HepG2 (cell line): ENCODE measurements around the gene RBX1. TPM values are rescaled to one million over a fixed set of nuclear protein-coding genes. Genes with fewer than 3 reads are reported as not detected.

Source experiments
- BCLAF1 ChIP-seq: fragments of 450-650 bp; IDR thresholded peaks from 2 replicates; pipeline ENCODE4 v1.6.1; 2017; ENCODE audit warnings: mild to moderate bottlenecking
- BORCS8-MEF2B ChIP-seq: sonication (generic); formaldehyde crosslinking; IDR thresholded peaks from 2 replicates; pipeline ENCODE4 v1.8.0; 2022; ENCODE audit warnings: mild to moderate bottlenecking, missing genetic modification reagents
- CC2D1A ChIP-seq: sonication (generic); formaldehyde crosslinking; IDR thresholded peaks from 2 replicates; pipeline ENCODE4 v1.8.1; 2023; ENCODE audit warnings: mild to moderate bottlenecking, missing genetic modification reagents
- FOXA3 ChIP-seq: IDR thresholded peaks from 2 replicates; pipeline ENCODE4 v1.6.1; 2016; ENCODE audit warnings: missing genetic modification reagents, missing compliant biosample characterization
- FOXM1 ChIP-seq: sonication (generic); formaldehyde crosslinking; IDR thresholded peaks from 2 replicates; pipeline ENCODE4 v1.5.0; 2020; ENCODE audit warnings: missing genetic modification reagents
- KDM1A ChIP-seq: IDR thresholded peaks from 2 replicates; pipeline ENCODE4 v1.6.1; 2016; ENCODE audit warnings: missing compliant biosample characterization
- KDM3A ChIP-seq: IDR thresholded peaks from 2 replicates; pipeline ENCODE4 v1.6.1; 2018; ENCODE audit warnings: low read depth, missing compliant biosample characterization
- KLF13 ChIP-seq: sonication (generic); formaldehyde crosslinking; IDR thresholded peaks from 2 replicates; pipeline ENCODE4 v1.4.0; 2020; ENCODE audit warnings: mild to moderate bottlenecking, missing genetic modification reagents
- MIER3 ChIP-seq: IDR thresholded peaks from 2 replicates; pipeline ENCODE4 v1.6.1; 2016; ENCODE audit warnings: missing compliant biosample characterization, borderline replicate concordance
- MTA1 ChIP-seq: sonication (generic); formaldehyde crosslinking; IDR thresholded peaks from 2 replicates; pipeline ENCODE4 v1.4.0; 2020; ENCODE audit warnings: missing genetic modification reagents, mild to moderate bottlenecking, borderline replicate concordance
- MYC ChIP-seq: sonication (generic); formaldehyde crosslinking; IDR thresholded peaks from 2 replicates; pipeline ENCODE4 v1.9.0; 2021; ENCODE audit warnings: missing genetic modification reagents, borderline replicate concordance
- NCOR1 ChIP-seq: fragments of 200-600 bp; sonication (generic); IDR thresholded peaks from 2 replicates; pipeline ENCODE4 v1.7.0; 2017; ENCODE audit warnings: antibody characterized with exemption, low read length, borderline replicate concordance
- NFRKB ChIP-seq: fragments of 450-650 bp; IDR thresholded peaks from 2 replicates; pipeline ENCODE4 v1.6.1; 2017
- STAT5B ChIP-seq: sonication (generic); formaldehyde crosslinking; IDR thresholded peaks from 2 replicates; pipeline ENCODE4 v1.4.0; 2020; ENCODE audit warnings: missing genetic modification reagents
- YEATS2 ChIP-seq: sonication (generic); formaldehyde crosslinking; IDR thresholded peaks from 2 replicates; pipeline ENCODE4 v1.4.0; 2020; ENCODE audit warnings: missing genetic modification reagents, borderline replicate concordance
- ZNF263 ChIP-seq: sonication (generic); formaldehyde crosslinking; IDR thresholded peaks from 2 replicates; pipeline ENCODE4 v1.4.0; 2020; ENCODE audit warnings: missing genetic modification reagents
- ZNF430 ChIP-seq: sonication (generic); formaldehyde crosslinking; IDR thresholded peaks from 2 replicates; pipeline ENCODE4 v1.9.0; 2021; ENCODE audit warnings: mild to moderate bottlenecking, missing genetic modification reagents
- ZNF569 ChIP-seq: sonication (generic); formaldehyde crosslinking; IDR thresholded peaks from 2 replicates; pipeline ENCODE4 v1.5.0; 2020; ENCODE audit warnings: mild to moderate bottlenecking, missing genetic modification reagents, moderate library complexity, borderline replicate concordance
- ZNF770 ChIP-seq: sonication (generic); formaldehyde crosslinking; IDR thresholded peaks from 2 replicates; pipeline ENCODE4 v1.5.0; 2020; ENCODE audit warnings: mild to moderate bottlenecking, missing genetic modification reagents
- ZNF792 ChIP-seq: IDR thresholded peaks from 2 replicates; pipeline ENCODE4 v1.6.1; 2016
- ZNF841 ChIP-seq: sonication (generic); formaldehyde crosslinking; IDR thresholded peaks from 2 replicates; pipeline ENCODE4 v1.8.1; 2023; ENCODE audit warnings: missing genetic modification reagents, borderline replicate concordance
- ZSCAN9 ChIP-seq: IDR thresholded peaks from 2 replicates; pipeline ENCODE4 v1.6.1; 2016; ENCODE audit warnings: borderline replicate concordance
- polyA plus RNA-seq, 8 experiments: library from polyadenylated mRNA; depleted of rRNA in 3 of 8; stranded (reverse) in 7 of 8; unstranded in 1 of 8; fragments of >200 nt; fragmentation: Illumina TruSeq in 4 of 8; extraction: Trizol in 4 of 8; gene quantifications; 2 replicates each; pipeline versions ENCODE4 v1.2.1 to v1.2.3, GENCODE V29; 2011 to 2016; ENCODE audit warnings: low read depth in 4 of 8, missing spikeins in 1 of 8, mixed read lengths in 1 of 8; ENCODE audit not compliant: insufficient read depth in 1 of 8
- total RNA-seq, 5 experiments: library from RNA; depleted of rRNA; stranded (reverse); fragments of >200 nt; fragmentation: Illumina TruSeq; extraction: Trizol; gene quantifications; 2 replicates each; pipeline ENCODE4 v1.2.3, GENCODE V29; 2016; ENCODE audit warnings: low read depth in 1 of 5
- TF ChIP-seq, protein P1 (sequence below): sonication (generic); formaldehyde crosslinking; IDR thresholded peaks from 2 replicates; pipeline ENCODE4 v1.5.0; 2020; ENCODE audit warnings: mild to moderate bottlenecking, missing genetic modification reagents
- TF ChIP-seq, protein P2 (sequence below): sonication (generic); formaldehyde crosslinking; IDR thresholded peaks from 2 replicates; pipeline ENCODE4 v1.5.0; 2020; ENCODE audit warnings: missing genetic modification reagents, mild to moderate bottlenecking, borderline replicate concordance

The RBX1 gene
- total and polyA plus RNA-seq, 2 of the 13 experiments (the other 11 are each of a cell fraction or from before 2014, with no cell fraction given), result 84.9 to 90.2 TPM

DNA sequence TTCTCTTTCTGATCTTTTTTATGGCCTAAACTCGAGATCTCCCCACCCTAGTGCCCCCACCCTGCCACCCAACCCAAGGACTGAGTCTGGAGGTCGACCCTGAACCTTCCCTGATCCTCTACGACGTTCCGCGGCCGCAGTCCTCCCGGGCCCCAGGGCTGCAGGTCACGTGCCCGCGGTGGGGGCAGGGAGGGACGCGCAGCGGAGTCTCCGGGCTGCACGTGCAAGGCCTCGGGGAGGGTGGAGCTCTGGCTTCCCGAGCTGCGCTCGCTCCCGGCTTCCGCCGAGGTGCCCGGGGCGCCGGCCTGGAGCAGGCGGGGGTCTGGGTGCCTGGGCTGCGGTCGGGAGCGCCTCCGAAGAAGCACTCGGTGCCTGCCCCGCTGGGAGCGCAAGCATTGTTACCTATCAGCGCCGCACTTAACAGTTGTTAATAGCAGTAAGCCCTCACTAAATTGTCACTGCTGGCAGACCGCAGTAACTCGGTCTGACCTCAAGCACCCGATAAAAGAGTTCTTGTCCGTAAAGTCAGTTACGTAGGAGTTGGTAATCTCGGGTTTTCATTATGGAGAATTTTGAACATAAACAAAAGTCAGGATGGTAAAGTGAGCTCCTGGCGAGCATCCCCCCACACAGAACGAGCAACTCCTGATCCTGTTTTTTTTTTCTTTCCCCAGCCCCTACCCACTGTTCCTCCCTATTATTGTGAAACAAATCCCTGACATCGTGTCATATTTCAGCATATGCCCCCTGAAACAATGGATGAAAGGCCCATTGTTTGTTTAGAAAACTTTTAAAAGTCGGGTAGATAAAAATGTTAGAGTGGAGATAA lies 71.5 kb downstream of the RBX1 start (continued):
- TF ChIP-seq ZNF569, result no peak
- TF ChIP-seq ZNF263 (CRISPR knock-in tag), result peak; percentile 89
- peak; percentile 97 for TF ChIP-seq MYC (CRISPR knock-in tag)
- peak; percentile 60; the same call in 1 of the 2 replicates for TF ChIP-seq YEATS2 (CRISPR knock-in tag)
- peak; percentile 74; the same call in 1 of the 2 replicates for TF ChIP-seq KDM3A
- peak; percentile 98 for TF ChIP-seq BORCS8-MEF2B (CRISPR knock-in tag)
- peak; percentile 31; the same call in 1 of the 2 replicates for TF ChIP-seq KDM1A (CRISPR knock-in tag)
- TF ChIP-seq NCOR1, result no peak
- TF ChIP-seq ZNF841, result no peak
- peak; percentile 88; the same call in 1 of the 2 replicates for TF ChIP-seq ZSCAN9
- TF ChIP-seq MIER3, result peak; percentile 61; the same call in 1 of the 2 replicates
- TF ChIP-seq, protein P1, sequence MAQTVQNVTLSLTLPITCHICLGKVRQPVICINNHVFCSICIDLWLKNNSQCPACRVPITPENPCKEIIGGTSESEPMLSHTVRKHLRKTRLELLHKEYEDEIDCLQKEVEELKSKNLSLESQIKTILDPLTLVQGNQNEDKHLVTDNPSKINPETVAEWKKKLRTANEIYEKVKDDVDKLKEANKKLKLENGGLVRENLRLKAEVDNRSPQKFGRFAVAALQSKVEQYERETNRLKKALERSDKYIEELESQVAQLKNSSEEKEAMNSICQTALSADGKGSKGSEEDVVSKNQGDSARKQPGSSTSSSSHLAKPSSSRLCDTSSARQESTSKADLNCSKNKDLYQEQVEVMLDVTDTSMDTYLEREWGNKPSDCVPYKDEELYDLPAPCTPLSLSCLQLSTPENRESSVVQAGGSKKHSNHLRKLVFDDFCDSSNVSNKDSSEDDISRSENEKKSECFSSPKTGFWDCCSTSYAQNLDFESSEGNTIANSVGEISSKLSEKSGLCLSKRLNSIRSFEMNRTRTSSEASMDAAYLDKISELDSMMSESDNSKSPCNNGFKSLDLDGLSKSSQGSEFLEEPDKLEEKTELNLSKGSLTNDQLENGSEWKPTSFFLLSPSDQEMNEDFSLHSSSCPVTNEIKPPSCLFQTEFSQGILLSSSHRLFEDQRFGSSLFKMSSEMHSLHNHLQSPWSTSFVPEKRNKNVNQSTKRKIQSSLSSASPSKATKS (CRISPR knock-in tag), result no peak; the same call in 1 of the 2 replicates
- no peak for TF ChIP-seq FOXM1 (CRISPR knock-in tag)
- TF ChIP-seq BCLAF1, result no peak
- TF ChIP-seq KLF13, result peak; percentile 87
- TF ChIP-seq STAT5B, result peak; percentile 83; the same call in 1 of the 2 replicates
- peak; percentile 89; the same call in 1 of the 2 replicates for TF ChIP-seq ZNF792
- TF ChIP-seq, protein P2, sequence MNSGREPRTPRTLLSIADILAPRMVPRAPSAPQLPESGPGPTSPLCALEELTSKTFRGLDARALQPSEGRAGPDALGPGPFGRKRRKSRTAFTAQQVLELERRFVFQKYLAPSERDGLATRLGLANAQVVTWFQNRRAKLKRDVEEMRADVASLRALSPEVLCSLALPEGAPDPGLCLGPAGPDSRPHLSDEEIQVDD (CRISPR knock-in tag), result no peak
- peak; percentile 69 for TF ChIP-seq FOXA3 (CRISPR knock-in tag)
- TF ChIP-seq ZNF770 (CRISPR knock-in tag), result no peak; the same call in 1 of the 2 replicates
- peak; percentile 93; the same call in 1 of the 2 replicates for TF ChIP-seq MTA1
- no peak for TF ChIP-seq CC2D1A
- peak; percentile 90; the same call in 1 of the 2 replicates for TF ChIP-seq ZNF430
- no peak for TF ChIP-seq NFRKB
